HCT116 (cell line): ENCODE measurements around the gene BCDIN3D.

Source experiments
- CTCF ChIP-seq, 3 experiments: fragments of 200-600 bp in 1 of 3; sonication (generic) in 1 of 3; IDR thresholded peaks in 2 of 3; conservative IDR thresholded peaks in 1 of 3; 2 replicates each; pipeline ENCODE4 v1.5.1; 2012 to 2017; ENCODE audit warnings: low read depth in 2 of 3, low read length in 2 of 3, antibody characterized with exemption in 1 of 3, borderline replicate concordance in 1 of 3, control low read depth in 1 of 3, mild to moderate bottlenecking in 1 of 3, mixed read lengths in 1 of 3, mixed run types in 1 of 3, moderate library complexity in 1 of 3; ENCODE audit not compliant: insufficient read depth in 1 of 3
- EGR1 ChIP-seq: IDR thresholded peaks from 2 replicates; pipeline ENCODE4 v1.6.1; 2012; ENCODE audit warnings: low read depth
- EZH2 ChIP-seq: fragments of 200-600 bp; sonication (generic); IDR thresholded peaks from 2 replicates; pipeline ENCODE4 v1.6.1; 2017; ENCODE audit warnings: antibody characterized with exemption, mixed run types
- FOSL1 ChIP-seq: IDR thresholded peaks from 2 replicates; pipeline ENCODE4 v1.6.1; 2012; ENCODE audit warnings: low read depth
- JUND ChIP-seq: IDR thresholded peaks from 2 replicates; pipeline ENCODE4 v1.6.1; 2012
- POLR2A ChIP-seq: IDR thresholded peaks from 2 replicates; pipeline ENCODE4 v1.7.0; 2011; ENCODE audit warnings: borderline replicate concordance; ENCODE audit not compliant: insufficient read depth, insufficient read length; ENCODE audit errors: extremely low read depth
- POLR2AphosphoS5 ChIP-seq: IDR thresholded peaks from 2 replicates; pipeline ENCODE4 v1.6.1; 2011; ENCODE audit warnings: mild to moderate bottlenecking, low read depth, low read length, moderate library complexity
- RAD21 ChIP-seq: IDR thresholded peaks from 2 replicates; pipeline ENCODE4 v1.6.1; 2012; ENCODE audit warnings: low read depth, mild to moderate bottlenecking
- TCF7L2 ChIP-seq: IDR thresholded peaks from 2 replicates; pipeline ENCODE4 v1.7.0; 2011; ENCODE audit warnings: borderline replicate concordance, inconsistent platforms; ENCODE audit not compliant: insufficient read depth, insufficient read length; ENCODE audit errors: extremely low read depth
- YY1 ChIP-seq: IDR thresholded peaks from 2 replicates; pipeline ENCODE4 v1.6.1; 2011; ENCODE audit warnings: low read length, low read depth, moderate library complexity, mild to moderate bottlenecking; ENCODE audit not compliant: insufficient replicate concordance; ENCODE audit errors: extremely low read depth
- TF ChIP-seq, protein P1 (sequence below): IDR thresholded peaks from 2 replicates; pipeline ENCODE4 v1.6.1; 2012; ENCODE audit warnings: low read depth

GRCh38 chr12:49875115-49875720, 32.3 kb upstream of the BCDIN3D start:
- no peak for TF ChIP-seq CTCF (IDR thresholded peaks at IDR 0.05 in 2 of 3, conservative IDR thresholded peaks at IDR 0.05 in 1 of 3; ENCODE audit: borderline replicate concordance in 1 of 3, insufficient read depth in 1 of 3, low read depth in 2 of 3, low read length in 2 of 3)
- no peak for TF ChIP-seq POLR2AphosphoS5
- no peak for TF ChIP-seq POLR2A
- no peak for TF ChIP-seq EZH2
- TF ChIP-seq RAD21 = no peak
- TF ChIP-seq, protein P1, sequence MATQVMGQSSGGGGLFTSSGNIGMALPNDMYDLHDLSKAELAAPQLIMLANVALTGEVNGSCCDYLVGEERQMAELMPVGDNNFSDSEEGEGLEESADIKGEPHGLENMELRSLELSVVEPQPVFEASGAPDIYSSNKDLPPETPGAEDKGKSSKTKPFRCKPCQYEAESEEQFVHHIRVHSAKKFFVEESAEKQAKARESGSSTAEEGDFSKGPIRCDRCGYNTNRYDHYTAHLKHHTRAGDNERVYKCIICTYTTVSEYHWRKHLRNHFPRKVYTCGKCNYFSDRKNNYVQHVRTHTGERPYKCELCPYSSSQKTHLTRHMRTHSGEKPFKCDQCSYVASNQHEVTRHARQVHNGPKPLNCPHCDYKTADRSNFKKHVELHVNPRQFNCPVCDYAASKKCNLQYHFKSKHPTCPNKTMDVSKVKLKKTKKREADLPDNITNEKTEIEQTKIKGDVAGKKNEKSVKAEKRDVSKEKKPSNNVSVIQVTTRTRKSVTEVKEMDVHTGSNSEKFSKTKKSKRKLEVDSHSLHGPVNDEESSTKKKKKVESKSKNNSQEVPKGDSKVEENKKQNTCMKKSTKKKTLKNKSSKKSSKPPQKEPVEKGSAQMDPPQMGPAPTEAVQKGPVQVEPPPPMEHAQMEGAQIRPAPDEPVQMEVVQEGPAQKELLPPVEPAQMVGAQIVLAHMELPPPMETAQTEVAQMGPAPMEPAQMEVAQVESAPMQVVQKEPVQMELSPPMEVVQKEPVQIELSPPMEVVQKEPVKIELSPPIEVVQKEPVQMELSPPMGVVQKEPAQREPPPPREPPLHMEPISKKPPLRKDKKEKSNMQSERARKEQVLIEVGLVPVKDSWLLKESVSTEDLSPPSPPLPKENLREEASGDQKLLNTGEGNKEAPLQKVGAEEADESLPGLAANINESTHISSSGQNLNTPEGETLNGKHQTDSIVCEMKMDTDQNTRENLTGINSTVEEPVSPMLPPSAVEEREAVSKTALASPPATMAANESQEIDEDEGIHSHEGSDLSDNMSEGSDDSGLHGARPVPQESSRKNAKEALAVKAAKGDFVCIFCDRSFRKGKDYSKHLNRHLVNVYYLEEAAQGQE = no peak
- TF ChIP-seq YY1 = no peak
- TF ChIP-seq FOSL1 = no peak
- no peak for TF ChIP-seq TCF7L2
- TF ChIP-seq JUND = no peak
- no peak for TF ChIP-seq EGR1
